Keratinocyte (primary cell): Measurements from ENCODE around the gene MTHFD1L. TPM values are rescaled to one million over a fixed set of nuclear protein-coding genes. Genes with fewer than 3 reads are reported as not detected.
"Not testable (repeated sequence)": the region's sequence is repeated elsewhere in the genome, so short reads cannot be mapped to it uniquely, and the experiment has no call there.

Experiments
- DNase-seq: peaks from one replicate; pipeline ENCODE4 v3.0.0-alpha.2; 2011; ENCODE audit warnings: low read depth, missing footprints, low spot score
- FAIRE-seq: peaks from 2 replicates; lab custom pipeline; 2011; peaks lifted over from hg19 to GRCh38; lab: Jason Lieb, UNC
- H2AFZ ChIP-seq: 2 replicates; pipeline ENCODE4 v1.6.0; 2012; ENCODE audit warnings: low read length, control low read depth, inconsistent platforms; ENCODE audit not compliant: control insufficient read depth
- H3K27ac ChIP-seq: 2 replicates; pipeline ENCODE4 v1.5.1; 2011; ENCODE audit warnings: low read length; ENCODE audit not compliant: control insufficient read depth, insufficient read depth
- H3K27me3 ChIP-seq: 3 replicates; pipeline ENCODE4 v1.6.0; 2011; ENCODE audit warnings: low read length; ENCODE audit not compliant: control insufficient read depth, insufficient read depth; ENCODE audit errors: extremely low read depth
- H3K36me3 ChIP-seq, 2 experiments: 2 replicates in 1 of 2; 3 replicates in 1 of 2; pipeline ENCODE4 v1.5.1; 2011; ENCODE audit warnings: low read length in 2 of 2, mild to moderate bottlenecking in 1 of 2; ENCODE audit not compliant: control insufficient read depth in 2 of 2, insufficient read depth in 2 of 2; ENCODE audit errors: extremely low read depth in 1 of 2
- H3K4me1 ChIP-seq: 3 replicates; pipeline ENCODE4 v1.5.1; 2011; ENCODE audit warnings: low read length; ENCODE audit not compliant: control insufficient read depth, insufficient read depth; ENCODE audit errors: extremely low read depth
- H3K4me2 ChIP-seq: 3 replicates; pipeline ENCODE4 v1.6.0; 2011; ENCODE audit warnings: low read depth, low read length; ENCODE audit not compliant: control insufficient read depth, insufficient read depth; ENCODE audit errors: extremely low read depth
- H3K4me3 ChIP-seq, 3 experiments: fragments of 200-600 bp in 1 of 3; sonication (generic) in 1 of 3; 2 replicates in 2 of 3; 3 replicates in 1 of 3; pipeline ENCODE4 v1.5.1; 2011 to 2016; ENCODE audit warnings: low read length in 3 of 3, mild to moderate bottlenecking in 3 of 3, control low read depth in 2 of 3, inconsistent platforms in 1 of 3, low read depth in 1 of 3, mixed read lengths in 1 of 3, mixed run types in 1 of 3, moderate library complexity in 1 of 3; ENCODE audit not compliant: control insufficient read depth in 2 of 3, insufficient read depth in 2 of 3; ENCODE audit errors: extremely low read depth in 1 of 3
- H3K79me2 ChIP-seq: 2 replicates; pipeline ENCODE4 v1.6.0; 2012; ENCODE audit warnings: low read length; ENCODE audit not compliant: control insufficient read depth, insufficient read depth
- H3K9ac ChIP-seq: 3 replicates; pipeline ENCODE4 v1.6.0; 2011; ENCODE audit warnings: low read length; ENCODE audit not compliant: control insufficient read depth, insufficient read depth; ENCODE audit errors: extremely low read depth
- H3K9me1 ChIP-seq: 3 replicates; pipeline ENCODE4 v1.6.0; 2011; ENCODE audit warnings: low read length; ENCODE audit not compliant: control insufficient read depth, insufficient read depth; ENCODE audit errors: extremely low read depth
- H3K9me3 ChIP-seq: 2 replicates; pipeline ENCODE4 v1.5.1; 2012; ENCODE audit warnings: low read depth, low read length; ENCODE audit not compliant: control insufficient read depth
- H4K20me1 ChIP-seq: 3 replicates; pipeline ENCODE4 v1.6.0; 2011; ENCODE audit warnings: low read length; ENCODE audit not compliant: control insufficient read depth, insufficient read depth; ENCODE audit errors: extremely low read depth
- CTCF ChIP-seq, 3 experiments: IDR thresholded peaks in 1 of 3; conservative IDR thresholded peaks in 1 of 3; optimal IDR thresholded peaks in 1 of 3; 2 replicates in 2 of 3; 3 replicates in 1 of 3; pipeline versions ENCODE3 to v1.5.1; 2011; ENCODE audit warnings: low read length in 3 of 3, mild to moderate bottlenecking in 3 of 3, moderate library complexity in 2 of 3, control low read depth in 1 of 3, inconsistent platforms in 1 of 3; ENCODE audit not compliant: insufficient read depth in 2 of 3; ENCODE audit errors: extremely low read depth in 1 of 3
- EZH2 ChIP-seq: IDR thresholded peaks from one replicate; pipeline ENCODE4 v1.6.1; 2012; ENCODE audit warnings: inconsistent platforms, mild to moderate bottlenecking, low read length, moderate library complexity
- dilution Hi-C: fragments of 300-500 bp; cut with MboI; formaldehyde crosslinking; loops from one replicate; pipeline ENCODE4 v1.7.0; 2020; ENCODE audit warnings: low sequenced_read_pairs; ENCODE audit not compliant: extremely low pct_ligation_motif_present
- polyA plus RNA-seq, 5 experiments: library from polyadenylated mRNA; depleted of rRNA in 3 of 5; stranded (reverse) in 3 of 5; stranded (forward) in 1 of 5; unstranded in 1 of 5; fragments of >200 nt; gene quantifications; 1 replicate in 1 of 5; 2 replicates in 3 of 5; 3 replicates in 1 of 5; pipeline versions ENCODE4 v1.2.1 to v1.2.3, GENCODE V29; 2011 to 2012; ENCODE audit warnings: missing spikeins in 2 of 5, low read depth in 1 of 5, low replicate concordance in 1 of 5

Gene MTHFD1L
- polyA plus RNA-seq, 1 donor (not counting 4 experiments of a cell fraction or from before 2014, with no cell fraction given): 38.0 TPM

- Histone ChIP-seq H3K79me2 (no peaks in the 10 kb centered on the region), H3K9me3 (no peaks in the 10 kb centered on the region), H3K36me3 (no peaks in the 10 kb centered on the region), H2AFZ (no peak overlapping the region), H3K9me1 (no peaks in the 10 kb centered on the region), H4K20me1 (no peaks in the 10 kb centered on the region), H3K4me1 (no peaks in the 10 kb centered on the region), H3K27me3 (no peaks in the 10 kb centered on the region), H3K4me3 (no peak overlapping the region), H3K4me2 (no peak overlapping the region), H3K27ac (no peak overlapping the region), H3K9ac (no peak overlapping the region)
- DNase-seq (no peak), FAIRE-seq (no peak)
- dilution Hi-C loops: no loop called here
- TF ChIP-seq CTCF (optimal IDR thresholded peaks at IDR 0.05 in 1 of 3, IDR thresholded peaks at IDR 0.05 in 1 of 3, conservative IDR thresholded peaks at IDR 0.05 in 1 of 3; ENCODE audit: extremely low read depth in 1 of 3, insufficient read depth in 2 of 3, low read length in 3 of 3): no peak
- TF ChIP-seq EZH2: no peak
These were observed 246.2 kb downstream of the MTHFD1L start for GRCh38 chr6:151111670-151112069.

- DNase-seq (no peak), FAIRE-seq (no peak)
- H3K9me1 ChIP-seq: no peaks in the 10 kb centered on the region
- H3K79me2 ChIP-seq: no peaks in the 10 kb centered on the region
- H3K27me3 ChIP-seq: no peaks in the 10 kb centered on the region
- no peaks in the 10 kb centered on the region for H3K4me1 ChIP-seq
- no peak overlapping the region for H3K4me2 ChIP-seq
- no peaks in the 10 kb centered on the region for H3K9me3 ChIP-seq
- no peaks in the 10 kb centered on the region for H4K20me1 ChIP-seq
- dilution Hi-C loops: no loop called here
- no peak overlapping the region for H2AFZ ChIP-seq
- no peak overlapping the region for H3K9ac ChIP-seq
- TF ChIP-seq EZH2: no peak
- no peak overlapping the region for H3K4me3 ChIP-seq
- H3K27ac ChIP-seq: no peak overlapping the region
- no peaks in the 10 kb centered on the region for H3K36me3 ChIP-seq
These were observed 246.6 kb downstream of the MTHFD1L start for GRCh38 chr6:151112130-151112529.

GRCh38 chr6:151112884-151113283 is 247.4 kb downstream of the MTHFD1L start:
- H3K27ac ChIP-seq, FAIRE-seq, H2AFZ ChIP-seq, DNase-seq, H3K79me2 ChIP-seq, H3K4me3 ChIP-seq, dilution Hi-C loops, H3K4me2 ChIP-seq, H3K36me3 ChIP-seq, H3K9ac ChIP-seq, H4K20me1 ChIP-seq, H3K9me3 ChIP-seq, H3K4me1 ChIP-seq, H3K9me1 ChIP-seq, H3K27me3 ChIP-seq: not testable (repeated sequence)
